IMR-90 (cell line): ENCODE data around the gene LENEP. TPM values are rescaled to one million over a fixed set of nuclear protein-coding genes. Genes with fewer than 3 reads are reported as not detected.

Source experiments
- ATAC-seq: fragments of 200-7000 bp; cut with Tn5 transposase; 2 replicates; pipeline ENCODE4 v1.9.1; 2020; ENCODE audit warnings: low read depth, mild to moderate bottlenecking, moderate library complexity
- BruUV-seq: library from RNA; stranded (reverse); fragments of 400-500 nt; replicated peaks from 2 replicates; lab custom pipeline; 2021; lab: Mats Ljungman, UMichigan
- CTCF ChIA-PET: fragments of 300-600 bp; formaldehyde crosslinking; extraction: SDS; loops from one replicate; lab custom pipeline; 2021; ENCODE audit warnings: antibody characterized with exemption; lab: Yijun Ruan, JAX
- POLR2A ChIA-PET: fragments of 300-600 bp; sonication (Branson Sonifier 250); formaldehyde crosslinking; loops from one replicate; lab custom pipeline; 2022; ENCODE audit warnings: antibody characterized with exemption; ENCODE audit not compliant: unreplicated experiment; lab: Charles Lee
- DNase-seq: peaks from one replicate; pipeline ENCODE4 v3.0.0; 2013
- H2AFZ ChIP-seq: replicated peaks from 2 replicates; pipeline ENCODE3; 2013; ENCODE audit warnings: low read length, mild to moderate bottlenecking; ENCODE audit not compliant: poor library complexity
- H2AK5ac ChIP-seq: 2 replicates; pipeline ENCODE4 v1.6.1; 2013; ENCODE audit warnings: low read depth, low read length, inconsistent platforms
- H2AK9ac ChIP-seq: replicated peaks from 2 replicates; pipeline ENCODE3; 2013; ENCODE audit warnings: mild to moderate bottlenecking, low read depth, low read length, moderate library complexity; ENCODE audit not compliant: poor library complexity
- H2BK120ac ChIP-seq: 2 replicates; pipeline ENCODE4 v1.6.1; 2013; ENCODE audit warnings: low read depth, low read length, inconsistent platforms
- H2BK15ac ChIP-seq: 3 replicates; pipeline ENCODE4 v1.6.1; 2013; ENCODE audit warnings: low read depth, low read length, inconsistent platforms
- H2BK20ac ChIP-seq: 2 replicates; pipeline ENCODE4 v1.6.1; 2013; ENCODE audit warnings: low read depth, mild to moderate bottlenecking, inconsistent platforms, low read length, moderate library complexity
- H2BK5ac ChIP-seq: 2 replicates; pipeline ENCODE4 v1.6.1; 2013; ENCODE audit warnings: mild to moderate bottlenecking, low read depth, low read length, inconsistent platforms; ENCODE audit not compliant: poor library complexity, severe bottlenecking
- H3K14ac ChIP-seq: replicated peaks from 2 replicates; pipeline ENCODE4 v1.6.1; 2013; ENCODE audit warnings: low read depth, low read length, inconsistent platforms
- H3K18ac ChIP-seq: 2 replicates; pipeline ENCODE4 v1.6.1; 2013; ENCODE audit warnings: low read depth, low read length, control low read depth
- H3K23ac ChIP-seq: 2 replicates; pipeline ENCODE4 v1.6.1; 2013; ENCODE audit warnings: low read depth, low read length, inconsistent platforms
- H3K27ac ChIP-seq: 2 replicates; pipeline ENCODE4 v1.5.1; 2013; ENCODE audit warnings: mild to moderate bottlenecking, control low read depth, low read length; ENCODE audit not compliant: insufficient read depth
- H3K27me3 ChIP-seq: 2 replicates; pipeline ENCODE4 v1.6.1; 2013; ENCODE audit warnings: low read length; ENCODE audit not compliant: control insufficient read depth, insufficient read depth
- H3K36me3 ChIP-seq: 2 replicates; pipeline ENCODE4 v1.6.1; 2013; ENCODE audit warnings: low read length, mixed read lengths; ENCODE audit not compliant: control insufficient read depth, insufficient read depth
- H3K4ac ChIP-seq: 2 replicates; pipeline ENCODE4 v1.6.1; 2013; ENCODE audit warnings: low read depth, low read length, inconsistent platforms
- H3K4me1 ChIP-seq: 2 replicates; pipeline ENCODE4 v1.6.1; 2013; ENCODE audit warnings: low read length, mixed read lengths; ENCODE audit not compliant: control insufficient read depth, insufficient read depth
- H3K4me2 ChIP-seq: 2 replicates; pipeline ENCODE4 v1.6.1; 2013; ENCODE audit warnings: low read depth, mild to moderate bottlenecking, control low read depth, low read length, moderate library complexity
- H3K4me3 ChIP-seq: 2 replicates; pipeline ENCODE4 v1.5.1; 2013; ENCODE audit warnings: low read depth, mild to moderate bottlenecking, control low read depth, low read length, moderate library complexity; ENCODE audit not compliant: insufficient read depth
- H3K56ac ChIP-seq: 2 replicates; pipeline ENCODE4 v1.6.1; 2013; ENCODE audit warnings: low read length, inconsistent platforms; ENCODE audit not compliant: insufficient read depth; ENCODE audit errors: extremely low read depth
- H3K79me1 ChIP-seq, 2 experiments: 2 replicates each; pipeline ENCODE4 v1.6.1; 2013; ENCODE audit warnings: low read length in 2 of 2, inconsistent platforms in 1 of 2, low read depth in 1 of 2
- H3K9ac ChIP-seq: 2 replicates; pipeline ENCODE4 v1.6.1; 2013; ENCODE audit warnings: low read depth, low read length, control low read depth
- H3K9me1 ChIP-seq: 2 replicates; pipeline ENCODE4 v1.6.1; 2013; ENCODE audit warnings: low read length, inconsistent platforms; ENCODE audit not compliant: insufficient read depth
- H3K9me3 ChIP-seq: 2 replicates; pipeline ENCODE4 v1.6.1; 2013; ENCODE audit warnings: low read length; ENCODE audit not compliant: control insufficient read depth, insufficient read depth
- H4K20me1 ChIP-seq: 2 replicates; pipeline ENCODE4 v1.6.1; 2013; ENCODE audit warnings: low read length, inconsistent platforms; ENCODE audit not compliant: insufficient read depth
- H4K5ac ChIP-seq: 2 replicates; pipeline ENCODE4 v1.6.1; 2013; ENCODE audit warnings: mild to moderate bottlenecking, low read depth, low read length, control low read depth
- H4K8ac ChIP-seq, 2 experiments: 2 replicates each; pipeline ENCODE4 v1.6.1; 2013; ENCODE audit warnings: low read depth in 2 of 2, low read length in 2 of 2, control low read depth in 1 of 2, inconsistent platforms in 1 of 2
- H4K91ac ChIP-seq: 2 replicates; pipeline ENCODE4 v1.6.1; 2013; ENCODE audit warnings: low read depth, low read length, inconsistent platforms; ENCODE audit not compliant: insufficient read depth
- BHLHE40 ChIP-seq: fragments of 150-350 bp; IDR thresholded peaks from 2 replicates; pipeline ENCODE4 v1.6.1; 2016; ENCODE audit warnings: mild to moderate bottlenecking, low read depth, low read length
- CEBPB ChIP-seq: IDR thresholded peaks from 2 replicates; pipeline ENCODE4 v1.6.1; 2012; ENCODE audit warnings: low read depth, low read length, improper control_type of control experiment
- CHD1 ChIP-seq: IDR thresholded peaks from 2 replicates; pipeline ENCODE4 v1.6.1; 2012; ENCODE audit warnings: low read depth, low read length, improper control_type of control experiment
- CTCF ChIP-seq: conservative IDR thresholded peaks from 2 replicates; pipeline ENCODE4 v1.5.1; 2012; ENCODE audit warnings: mild to moderate bottlenecking, low read depth, low read length, improper control_type of control experiment
- ELK1 ChIP-seq: fragments of 150-350 bp; IDR thresholded peaks from 2 replicates; pipeline ENCODE4 v1.6.1; 2016; ENCODE audit warnings: low read depth, mild to moderate bottlenecking, low read length, moderate library complexity, borderline replicate concordance
- FOS ChIP-seq: fragments of 150-350 bp; IDR thresholded peaks from 2 replicates; pipeline ENCODE4 v1.6.1; 2016; ENCODE audit warnings: low read depth, low read length
- MAFK ChIP-seq: IDR thresholded peaks from 2 replicates; pipeline ENCODE4 v1.6.1; 2012; ENCODE audit warnings: low read depth, low read length, improper control_type of control experiment
- MAZ ChIP-seq: IDR thresholded peaks from 2 replicates; pipeline ENCODE4 v1.6.1; 2012; ENCODE audit warnings: low read depth, mild to moderate bottlenecking, low read length, improper control_type of control experiment, moderate library complexity, borderline replicate concordance
- MXI1 ChIP-seq: IDR thresholded peaks from 2 replicates; pipeline ENCODE4 v1.6.1; 2012; ENCODE audit warnings: low read depth, mild to moderate bottlenecking, low read length, moderate library complexity, borderline replicate concordance
- NFE2L2 ChIP-seq: fragments of 150-350 bp; IDR thresholded peaks from 2 replicates; pipeline ENCODE4 v1.6.1; 2016; ENCODE audit warnings: low read depth, mild to moderate bottlenecking, low read length
- POLR2A ChIP-seq: IDR thresholded peaks from 2 replicates; pipeline ENCODE4 v1.6.1; 2012; ENCODE audit warnings: mild to moderate bottlenecking, low read depth, low read length
- RAD21 ChIP-seq: IDR thresholded peaks from 2 replicates; pipeline ENCODE4 v1.6.1; 2012; ENCODE audit warnings: low read length, improper control_type of control experiment
- RCOR1 ChIP-seq: IDR thresholded peaks from 2 replicates; pipeline ENCODE4 v1.6.1; 2012; ENCODE audit warnings: mild to moderate bottlenecking, low read length, improper control_type of control experiment; ENCODE audit not compliant: insufficient replicate concordance
- RFX5 ChIP-seq: IDR thresholded peaks from 2 replicates; pipeline ENCODE4 v1.8.0; 2012; ENCODE audit warnings: low read depth, mild to moderate bottlenecking, low read length, moderate library complexity
- SMC3 ChIP-seq: fragments of 150-350 bp; IDR thresholded peaks from 2 replicates; pipeline ENCODE4 v1.6.1; 2016; ENCODE audit warnings: low read depth, mild to moderate bottlenecking, antibody characterized with exemption, low read length, moderate library complexity
- USF2 ChIP-seq: fragments of 150-350 bp; IDR thresholded peaks from 2 replicates; pipeline ENCODE4 v1.6.1; 2017; ENCODE audit warnings: mild to moderate bottlenecking, antibody characterized with exemption, low read length, low read depth
- WGBS, 2 experiments: methylation state at CpG; one replicate each; pipeline versions ENCODE4 v1.1.5 to v1.1.7; 2013; ENCODE audit warnings: missing lambda C conversion rate in 2 of 2; ENCODE audit not compliant: insufficient read length in 1 of 2; ENCODE audit errors: extremely low coverage in 2 of 2; 5-methylcytosine and 5-hydroxymethylcytosine counted together
- dilution Hi-C: fragments of 300-500 bp; cut with HindIII; formaldehyde crosslinking; loops from one replicate; pipeline ENCODE4 v1.14.3; 2018; ENCODE audit warnings: low sequenced_read_pairs; ENCODE audit not compliant: unreplicated experiment
- in situ Hi-C: fragments of 300-500 bp; cut with MboI; formaldehyde crosslinking; loops from 3 replicates; pipeline ENCODE4 v1.14.3; 2019; ENCODE audit warnings: low sequenced_read_pairs, inconsistent platforms, mixed read lengths
- intact Hi-C: fragments of 100-400 bp; cut with micrococcal nuclease; formaldehyde crosslinking; loops from 2 replicates; pipeline ENCODE4 v1.10.0; 2022
- polyA plus RNA-seq, 3 experiments: library from polyadenylated mRNA; depleted of rRNA; stranded (reverse); fragments of >200 nt; gene quantifications; 2 replicates each; pipeline ENCODE4 v1.2.3, GENCODE V29; 2012; ENCODE audit warnings: low replicate concordance in 1 of 3
- total RNA-seq: library from RNA; depleted of rRNA; stranded (reverse); fragments of >200 nt; gene quantifications from 2 replicates; pipeline ENCODE4 v1.2.3, GENCODE V29; 2012

Gene LENEP
- total and polyA plus RNA-seq, 2 of the 4 experiments (the other 2 are of a cell fraction) = not detected

GRCh38 chr1:155011004-155011416 lies 17.6 kb downstream of the LENEP start:
- no peak overlapping the region for H3K4ac ChIP-seq
- H3K27ac ChIP-seq = no peak overlapping the region
- BruUV-seq = no TSS peak
- no peak overlapping the region for H2BK120ac ChIP-seq
- peaks cover 3% of the 10 kb centered on the region; the same call in 1 of the 2 replicates for H3K4me1 ChIP-seq
- no peak overlapping the region for H3K56ac ChIP-seq
- H3K27me3 ChIP-seq = no peaks in the 10 kb centered on the region
- no peak overlapping the region for H2BK5ac ChIP-seq
- in situ Hi-C loops = no loop called here
- no peak overlapping the region for H2BK20ac ChIP-seq
- dilution Hi-C loops = no loop called here
- ATAC-seq = no peak
- H4K5ac ChIP-seq = no peak overlapping the region
- H3K4me2 ChIP-seq = no peak overlapping the region
- no peak overlapping the region for H4K8ac ChIP-seq
- peak overlapping the region; percentile 15 for H2AFZ ChIP-seq
- H3K36me3 ChIP-seq = peaks cover 16% of the 10 kb centered on the region
- no peaks in the 10 kb centered on the region for H3K9me3 ChIP-seq
- H3K9me1 ChIP-seq = peaks cover 4% of the 10 kb centered on the region; the same call in 1 of the 2 replicates
- no peak overlapping the region for H2AK5ac ChIP-seq
- H2BK15ac ChIP-seq = no peak overlapping the region
- peaks cover 0 to 38% of the 10 kb centered on the region in 2 experiments; a peak in 2 of 4 replicates for H3K79me1 ChIP-seq
- no CpG with 5 or more reads among the region's 5 CpGs for WGBS, 2 experiments
- H3K9ac ChIP-seq = no peak overlapping the region
- CTCF ChIA-PET = no interaction called here
- peaks cover 19% of the 10 kb centered on the region for H4K20me1 ChIP-seq
- H3K4me3 ChIP-seq = no peak overlapping the region
- H3K14ac ChIP-seq = no peak overlapping the region
- no peak overlapping the region for H3K23ac ChIP-seq
- intact Hi-C loops = no loop called here
- TF ChIP-seq USF2 = no peak
- no peak for TF ChIP-seq CTCF
- no peak for TF ChIP-seq FOS
- TF ChIP-seq NFE2L2 = no peak
- no peak for TF ChIP-seq ELK1
- no peak for TF ChIP-seq CHD1
- TF ChIP-seq MAZ = no peak
- TF ChIP-seq SMC3 = no peak
- TF ChIP-seq MAFK = no peak
- no peak for TF ChIP-seq MXI1
- no peak for TF ChIP-seq POLR2A
- no peak for TF ChIP-seq RFX5
- no peak for TF ChIP-seq CEBPB
- TF ChIP-seq RAD21 = no peak
- no peak for TF ChIP-seq RCOR1
- TF ChIP-seq BHLHE40 = no peak
- H2AK9ac ChIP-seq = peak overlapping the region; percentile 15
- H4K91ac ChIP-seq = no peak overlapping the region
- no peak for DNase-seq
- no peak overlapping the region for H3K18ac ChIP-seq
- POLR2A ChIA-PET = no interaction called here
